NCI-H226 (cell line): ENCODE data around the gene LRRC26.

ENCODE experiments used
- DNase-seq: peaks from one replicate; pipeline ENCODE4 v3.0.0-alpha.2; 2015

The LRRC26 gene

DNA sequence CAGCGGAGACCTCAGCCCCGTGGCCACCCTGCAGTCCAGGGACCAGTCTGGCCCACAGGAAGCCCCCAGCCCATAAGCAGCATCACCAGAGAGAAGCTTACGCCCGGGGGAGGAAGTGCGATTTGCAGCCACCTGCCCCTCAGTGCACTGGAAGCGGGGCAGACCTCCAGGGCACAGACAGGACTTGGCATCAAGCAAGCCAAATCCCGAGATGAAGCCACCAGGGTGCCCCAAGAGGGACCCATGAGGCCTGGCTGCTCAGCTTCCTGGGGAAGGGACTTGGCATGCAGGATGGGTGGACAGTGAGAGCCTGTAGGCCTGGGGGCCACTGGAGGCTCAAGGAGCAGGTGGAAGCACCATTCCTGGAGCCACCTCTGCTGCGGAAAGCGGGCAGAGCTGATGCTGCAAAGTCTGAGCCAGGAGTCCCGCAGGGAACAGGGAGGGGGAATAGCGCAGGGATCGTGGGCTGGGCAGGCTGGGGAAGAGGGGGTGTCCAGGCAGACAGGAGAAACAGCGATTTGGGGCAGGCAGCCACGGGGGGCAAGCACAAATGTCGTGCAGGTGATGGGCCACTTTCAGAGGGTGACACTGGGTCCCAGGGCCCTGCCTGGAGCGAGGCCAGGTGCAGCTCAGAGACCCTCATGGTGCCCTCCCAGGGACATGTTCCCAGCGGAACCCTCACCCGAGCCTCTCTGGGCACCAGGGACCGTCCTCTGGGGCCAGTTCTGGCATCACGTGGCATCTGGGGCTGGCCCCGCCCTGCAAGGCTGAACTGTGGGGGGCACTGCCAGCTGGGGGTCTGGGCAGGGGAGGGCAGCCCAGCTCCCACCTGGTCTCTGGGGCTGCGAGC is 3.2 kb downstream of the LRRC26 start:
- no peak for DNase-seq

DNA sequence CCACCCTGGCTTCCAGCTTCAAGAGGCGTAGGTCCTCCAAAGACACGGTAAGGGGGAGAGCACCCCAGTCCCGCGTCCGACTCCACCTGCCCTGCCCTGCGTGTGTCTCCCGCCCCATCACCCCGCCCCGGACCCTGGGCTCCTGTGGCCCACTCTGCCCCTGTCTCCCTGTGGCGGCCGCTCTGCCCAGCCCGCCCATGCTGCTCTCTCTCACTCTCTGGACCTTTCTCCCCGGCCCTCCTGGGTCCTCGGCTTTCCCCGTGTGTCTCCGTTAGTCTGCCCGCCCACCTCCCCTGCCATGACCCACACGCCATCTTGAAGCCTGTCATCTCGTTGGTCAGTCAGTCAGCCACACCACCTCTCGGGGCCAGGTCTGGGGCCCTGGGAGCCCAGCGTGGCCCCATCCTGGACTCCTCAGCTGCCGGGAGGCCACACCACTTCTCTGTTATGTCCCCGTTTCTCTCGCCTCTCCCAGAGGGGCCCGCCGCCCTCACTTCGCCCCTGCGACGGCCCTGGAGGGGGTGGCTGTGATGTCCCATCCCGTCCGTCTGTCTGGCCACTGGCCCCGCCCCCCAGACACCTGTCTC is 4.5 kb downstream of the LRRC26 start:
- no peak for DNase-seq

DNA sequence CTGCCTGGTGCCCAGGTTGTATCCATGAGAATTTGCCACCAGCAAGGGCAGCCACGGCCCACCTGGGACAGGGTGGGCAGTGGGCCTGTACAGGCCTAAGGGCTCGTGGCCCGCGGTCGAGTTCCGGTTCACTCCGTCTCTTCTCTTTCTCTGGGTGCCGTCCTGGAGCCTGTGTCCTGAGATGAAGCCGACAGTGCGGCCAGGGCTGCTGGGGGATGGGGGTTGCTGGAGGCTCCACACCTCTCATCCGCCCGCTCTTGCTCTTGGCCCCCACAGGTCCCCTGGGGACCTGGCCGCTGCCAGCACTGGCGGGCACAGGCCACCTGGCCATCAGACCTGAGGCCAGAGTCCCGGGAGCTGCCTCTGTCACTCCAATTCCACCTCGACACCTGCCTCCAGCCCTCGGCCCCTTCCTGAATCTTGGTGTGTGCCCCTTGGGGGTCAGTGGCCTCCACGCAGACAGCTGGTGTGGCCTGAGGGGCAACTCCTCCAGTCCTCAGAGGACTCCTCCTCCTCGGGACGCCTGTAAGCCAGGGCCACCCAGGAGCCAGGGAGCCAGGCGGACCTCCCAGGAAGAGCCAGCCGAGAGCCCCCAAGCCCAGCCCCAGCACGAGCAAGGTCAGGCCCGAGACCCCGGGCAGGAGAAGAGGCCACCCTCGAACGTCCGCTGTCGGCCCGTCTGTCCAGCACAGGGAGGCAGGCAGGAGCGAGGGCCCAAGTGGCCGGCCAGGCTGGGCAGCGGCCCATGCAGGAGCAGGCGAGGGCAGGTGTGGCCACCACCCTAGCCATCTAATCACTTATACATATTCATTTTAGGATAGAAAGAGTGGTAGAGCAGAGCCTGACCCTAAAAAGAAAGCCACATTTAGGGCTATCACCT is 5.2 kb downstream of the LRRC26 start:
- no peak for DNase-seq

DNA sequence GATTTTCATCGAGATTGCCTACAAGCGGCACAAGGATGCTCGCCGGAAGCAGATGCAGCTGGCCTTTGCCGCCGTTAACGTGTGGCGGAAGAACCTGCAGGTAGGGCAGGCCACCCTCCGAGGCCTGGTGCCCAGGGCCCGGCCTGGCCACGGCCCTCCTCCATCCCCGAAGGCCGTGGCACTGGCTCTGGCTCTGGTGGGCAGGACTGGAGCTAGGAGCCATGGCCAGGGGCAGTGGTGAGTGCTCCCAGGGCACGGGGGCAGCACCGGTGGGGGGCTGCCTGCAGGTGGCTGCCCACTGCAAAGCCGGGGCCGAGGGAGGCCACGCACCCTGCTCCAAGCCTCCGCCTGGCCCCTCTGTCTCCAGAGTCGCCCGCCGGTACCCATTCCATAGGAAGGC is 6.0 kb downstream of the LRRC26 start:
- no peak for DNase-seq

DNA sequence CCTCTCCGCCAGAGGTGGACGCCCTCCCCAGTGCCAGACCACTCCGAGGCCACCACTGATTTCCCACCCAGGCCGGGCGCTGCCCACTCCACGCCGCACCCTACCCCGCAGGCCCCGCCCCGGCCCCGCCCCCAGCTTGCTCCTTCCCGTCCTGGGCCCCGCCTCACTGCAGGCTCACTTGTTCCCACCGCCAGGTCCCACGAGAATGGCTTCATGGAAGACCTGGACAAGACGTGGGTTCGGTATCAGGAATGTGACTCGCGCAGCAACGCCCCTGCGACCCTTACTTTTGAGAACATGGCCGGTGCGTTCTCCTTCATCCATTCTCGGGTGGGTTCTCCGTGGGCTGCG is 6.5 kb downstream of the LRRC26 start:
- peak; percentile 9 for DNase-seq

DNA sequence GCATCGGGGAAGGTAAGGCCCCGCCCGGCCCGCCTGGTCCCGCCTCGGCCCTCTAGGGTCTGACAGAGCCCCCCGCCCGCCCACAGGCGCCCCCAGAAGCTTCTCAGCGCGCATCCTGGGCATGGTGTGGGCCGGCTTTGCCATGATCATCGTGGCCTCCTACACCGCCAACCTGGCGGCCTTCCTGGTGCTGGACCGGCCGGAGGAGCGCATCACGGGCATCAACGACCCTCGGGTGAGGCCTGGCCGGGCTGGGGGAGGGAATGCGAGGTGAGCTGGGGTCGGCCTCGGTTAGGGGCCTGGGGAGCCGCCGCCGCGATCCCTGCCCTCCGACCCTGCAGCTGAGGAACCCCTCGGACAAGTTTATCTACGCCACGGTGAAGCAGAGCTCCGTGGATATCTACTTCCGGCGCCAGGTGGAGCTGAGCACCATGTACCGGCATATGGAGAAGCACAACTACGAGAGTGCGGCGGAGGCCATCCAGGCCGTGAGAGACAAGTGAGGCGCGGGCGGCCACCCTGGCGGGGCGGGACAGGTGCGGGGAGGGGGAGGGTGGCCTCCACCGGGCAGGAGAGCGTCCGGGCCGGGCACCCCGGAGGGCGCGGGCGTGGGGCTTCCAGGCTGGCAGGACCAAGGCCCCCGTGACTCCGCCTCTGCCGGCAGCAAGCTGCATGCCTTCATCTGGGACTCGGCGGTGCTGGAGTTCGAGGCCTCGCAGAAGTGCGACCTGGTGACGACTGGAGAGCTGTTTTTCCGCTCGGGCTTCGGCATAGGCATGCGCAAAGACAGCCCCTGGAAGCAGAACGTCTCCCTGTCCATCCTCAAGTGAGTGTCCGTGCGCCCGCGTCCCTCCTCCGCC is 7.1 kb downstream of the LRRC26 start:
- DNase-seq, result no peak

DNA sequence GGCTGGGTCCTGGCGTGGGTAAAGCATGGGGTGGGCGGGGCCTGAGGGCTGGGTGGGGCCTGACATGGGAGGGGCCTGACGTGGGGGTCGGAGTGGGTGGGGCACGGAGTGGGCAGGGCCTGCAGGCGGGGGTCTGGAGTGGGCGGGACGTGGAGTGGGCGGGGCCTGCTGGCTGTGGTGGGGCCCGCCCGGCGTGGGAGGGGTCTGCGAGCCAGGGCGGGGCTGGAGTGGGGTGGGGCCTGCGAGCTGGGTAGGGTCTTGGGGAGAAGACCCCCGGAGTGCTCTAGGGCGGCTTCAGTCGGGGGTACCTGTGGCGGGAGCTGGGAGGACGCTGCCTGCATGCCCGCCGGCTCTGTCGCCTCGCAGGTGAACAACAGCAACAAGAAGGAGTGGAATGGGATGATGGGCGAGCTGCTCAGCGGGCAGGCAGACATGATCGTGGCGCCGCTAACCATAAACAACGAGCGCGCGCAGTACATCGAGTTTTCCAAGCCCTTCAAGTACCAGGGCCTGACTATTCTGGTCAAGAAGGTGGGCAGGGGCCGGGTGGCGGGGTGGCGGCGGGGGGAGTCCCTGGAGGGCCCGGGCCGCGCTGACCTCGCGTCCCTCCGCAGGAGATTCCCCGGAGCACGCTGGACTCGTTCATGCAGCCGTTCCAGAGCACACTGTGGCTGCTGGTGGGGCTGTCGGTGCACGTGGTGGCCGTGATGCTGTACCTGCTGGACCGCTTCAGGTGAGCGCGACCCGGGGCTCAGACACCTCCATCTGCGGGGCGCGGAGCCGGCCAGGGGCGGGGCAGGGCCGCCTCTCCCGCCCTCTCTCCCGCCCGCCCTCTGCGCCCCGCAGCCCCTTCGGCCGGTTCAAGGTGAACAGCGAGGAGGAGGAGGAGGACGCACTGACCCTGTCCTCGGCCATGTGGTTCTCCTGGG is 8.0 kb downstream of the LRRC26 start:
- DNase-seq, result no peak

DNA sequence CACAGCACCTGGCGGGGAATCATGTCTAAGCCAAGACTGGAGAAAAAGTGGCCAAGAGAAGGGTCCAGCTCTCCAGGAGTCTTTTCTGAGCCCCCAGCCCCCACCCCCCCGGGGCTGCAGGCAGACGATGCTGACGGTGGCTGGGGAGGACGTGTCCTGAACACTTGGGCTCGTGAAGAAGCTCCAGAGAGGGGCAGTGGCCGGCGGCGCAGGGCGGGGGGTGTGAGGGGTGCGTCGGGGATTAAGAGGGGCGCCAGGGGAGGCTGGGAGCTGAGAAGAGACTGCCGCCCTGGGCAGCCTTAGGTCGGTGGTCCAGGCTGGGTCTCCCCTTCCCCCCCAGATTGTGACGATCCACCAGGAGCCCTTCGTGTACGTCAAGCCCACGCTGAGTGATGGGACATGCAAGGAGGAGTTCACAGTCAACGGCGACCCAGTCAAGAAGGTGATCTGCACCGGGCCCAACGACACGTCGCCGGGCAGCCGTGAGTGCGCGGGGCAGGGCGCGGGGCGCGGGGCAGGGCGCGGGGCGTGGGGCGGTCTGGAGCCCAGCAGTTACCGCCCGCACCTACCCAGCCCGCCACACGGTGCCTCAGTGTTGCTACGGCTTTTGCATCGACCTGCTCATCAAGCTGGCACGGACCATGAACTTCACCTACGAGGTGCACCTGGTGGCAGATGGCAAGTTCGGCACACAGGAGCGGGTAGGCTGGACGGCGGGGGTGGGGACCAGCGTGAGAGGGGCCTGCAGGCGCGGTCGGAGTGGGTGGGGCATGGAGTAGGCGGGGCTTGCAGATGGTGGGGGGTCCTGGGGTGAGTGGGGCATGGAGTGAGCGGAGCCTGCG is 8.9 kb downstream of the LRRC26 start:
- DNase-seq, result no peak

DNA sequence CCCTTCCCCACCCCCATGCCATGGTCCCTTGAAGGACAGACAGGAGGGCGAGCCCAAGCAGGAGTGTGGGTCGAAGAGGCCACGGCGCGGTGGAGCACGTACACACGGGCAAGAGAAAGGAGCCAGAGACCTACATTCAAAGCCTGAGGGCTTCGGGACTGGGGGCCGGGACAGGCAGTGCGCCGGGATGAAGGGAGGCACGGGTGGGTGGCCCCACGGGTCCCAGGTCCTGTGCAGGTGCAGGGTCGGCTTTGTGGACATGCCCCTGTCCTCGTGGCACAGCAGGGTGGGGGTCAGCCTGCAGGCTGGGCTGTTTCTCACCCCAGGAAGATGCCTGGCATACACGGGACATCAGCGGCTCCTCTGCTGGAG is 9.8 kb downstream of the LRRC26 start:
- DNase-seq, result no peak

DNA sequence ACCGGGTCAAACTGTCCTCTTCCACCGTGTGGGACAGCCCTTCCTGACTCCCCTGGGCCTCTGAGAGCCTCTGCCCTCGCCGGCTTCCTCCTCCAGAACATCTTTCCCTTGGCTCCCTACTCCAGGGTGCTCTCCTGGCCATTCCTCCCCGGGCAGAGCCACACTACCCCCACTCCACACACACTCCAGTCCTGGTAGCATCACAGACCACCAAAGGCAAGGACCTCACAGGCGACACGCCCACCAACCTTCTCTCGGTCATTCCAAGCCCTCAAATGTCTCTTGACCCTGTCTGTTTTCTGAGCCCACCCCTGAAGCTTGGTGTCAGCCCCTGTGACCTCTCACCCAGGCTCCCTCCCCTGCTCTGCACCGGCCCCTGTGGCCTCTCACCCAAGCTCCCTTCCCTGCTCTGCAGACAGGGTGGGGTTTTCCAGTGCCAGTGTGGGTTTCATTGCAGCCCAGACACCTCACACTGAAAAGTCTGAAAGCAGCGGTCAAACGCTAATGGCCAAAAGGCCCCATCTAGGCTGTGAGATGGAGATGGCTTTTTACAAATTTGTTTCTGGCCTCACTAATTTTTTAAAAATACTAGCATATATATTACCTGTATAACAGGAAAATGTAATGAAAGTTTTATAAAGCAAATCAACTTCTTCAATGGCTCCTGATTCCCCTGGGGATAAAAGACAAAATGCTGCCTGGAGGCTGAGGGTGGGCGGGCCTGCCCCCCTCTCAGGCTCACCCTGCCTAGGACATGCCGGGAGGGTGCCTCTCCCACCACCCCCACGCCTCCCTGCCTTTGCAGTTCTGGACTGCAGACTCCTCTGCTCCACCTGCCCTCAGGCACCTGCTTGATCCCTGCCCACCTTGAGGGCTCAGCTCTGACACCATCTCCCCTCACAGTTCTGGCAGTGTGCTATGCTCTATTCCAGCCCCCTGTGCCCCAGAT is 10.5 kb downstream of the LRRC26 start:
- DNase-seq, result no peak

DNA sequence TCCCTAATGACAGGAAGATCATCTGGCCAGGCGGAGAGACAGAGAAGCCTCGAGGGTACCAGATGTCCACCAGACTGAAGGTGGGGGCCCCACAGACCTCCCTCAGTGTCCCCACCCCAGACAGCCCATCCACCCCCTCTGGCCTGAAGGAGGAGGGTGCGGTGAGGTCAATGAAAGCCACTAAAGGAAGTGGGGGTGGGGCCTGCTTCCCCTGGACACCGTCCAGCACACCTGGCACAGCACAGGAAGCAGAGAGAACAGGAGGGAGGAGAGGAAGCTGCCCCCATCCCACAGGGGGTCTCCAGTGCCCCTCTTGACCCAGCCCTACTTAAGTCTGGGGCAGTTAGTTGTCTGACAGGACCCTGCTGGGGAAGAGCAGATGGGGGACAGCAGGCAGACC is 11.2 kb downstream of the LRRC26 start:
- no peak for DNase-seq

DNA sequence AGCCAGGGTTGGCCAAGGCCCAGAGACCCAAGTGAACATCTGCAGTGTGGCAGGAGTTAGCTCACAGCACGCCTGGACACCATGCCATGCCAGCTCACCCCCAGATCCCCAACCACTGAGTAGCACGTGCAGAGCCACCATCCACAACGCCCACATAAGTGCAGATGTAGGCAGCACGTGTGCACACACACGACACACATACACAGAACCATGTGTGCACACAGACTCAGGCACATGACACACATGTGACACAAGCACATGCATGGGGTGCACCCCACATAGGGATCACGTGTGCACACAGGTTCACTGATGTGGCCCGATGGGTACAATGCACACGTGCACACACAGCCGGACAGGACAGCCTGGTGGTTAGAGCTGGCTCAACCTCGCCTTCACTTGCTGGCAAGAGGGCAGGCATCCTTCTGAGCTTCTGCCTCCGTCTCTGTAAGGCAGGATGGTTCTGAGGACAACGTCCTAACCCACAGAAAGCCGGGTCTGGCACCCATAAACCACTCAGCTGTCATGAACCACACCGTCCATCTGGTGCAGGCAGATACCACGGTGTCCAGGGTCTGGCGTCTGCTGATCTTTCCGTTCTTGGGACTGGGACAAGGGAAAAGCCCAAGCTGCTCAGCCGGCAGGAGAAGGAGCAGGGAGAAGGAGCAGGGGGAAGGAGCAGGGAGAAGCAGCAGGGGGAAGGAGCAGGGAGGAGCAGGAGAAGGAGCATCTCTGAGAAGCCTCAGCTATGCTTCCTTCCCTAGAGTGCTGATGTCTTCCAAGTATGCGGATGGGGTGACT is 12.0 kb downstream of the LRRC26 start:
- no peak for DNase-seq

DNA sequence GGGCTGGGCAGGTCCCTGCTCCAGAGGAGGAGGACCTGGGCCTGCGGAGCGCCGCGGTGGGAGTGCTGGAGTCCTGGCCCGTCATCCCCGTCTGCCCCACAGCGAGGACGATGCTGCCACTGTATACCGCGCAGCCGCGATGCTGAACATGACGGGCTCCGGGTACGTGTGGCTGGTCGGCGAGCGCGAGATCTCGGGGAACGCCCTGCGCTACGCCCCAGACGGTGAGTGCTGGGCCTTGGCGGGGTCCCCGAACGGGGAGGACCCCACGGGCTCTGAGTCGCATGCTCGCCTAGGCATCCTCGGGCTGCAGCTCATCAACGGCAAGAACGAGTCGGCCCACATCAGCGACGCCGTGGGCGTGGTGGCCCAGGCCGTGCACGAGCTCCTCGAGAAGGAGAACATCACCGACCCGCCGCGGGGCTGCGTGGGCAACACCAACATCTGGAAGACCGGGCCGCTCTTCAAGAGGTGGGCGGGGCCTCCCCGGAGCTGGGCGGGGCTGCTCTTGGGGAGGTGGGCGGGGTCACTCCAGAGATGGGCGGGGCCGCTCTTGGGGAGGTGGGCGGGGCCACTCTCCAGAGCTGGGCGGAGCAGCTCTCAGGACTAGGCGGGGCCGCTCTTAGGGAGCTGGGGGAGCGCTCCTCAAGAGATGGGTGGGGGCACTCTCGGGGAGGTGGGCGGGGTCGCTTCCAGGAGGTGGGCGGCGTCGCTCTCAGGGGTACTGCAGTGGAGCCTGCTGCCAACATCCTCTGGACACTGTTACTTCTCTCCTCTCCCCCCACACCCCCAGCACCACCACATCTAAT is 13.1 kb downstream of the LRRC26 start:
- no peak for DNase-seq

DNA sequence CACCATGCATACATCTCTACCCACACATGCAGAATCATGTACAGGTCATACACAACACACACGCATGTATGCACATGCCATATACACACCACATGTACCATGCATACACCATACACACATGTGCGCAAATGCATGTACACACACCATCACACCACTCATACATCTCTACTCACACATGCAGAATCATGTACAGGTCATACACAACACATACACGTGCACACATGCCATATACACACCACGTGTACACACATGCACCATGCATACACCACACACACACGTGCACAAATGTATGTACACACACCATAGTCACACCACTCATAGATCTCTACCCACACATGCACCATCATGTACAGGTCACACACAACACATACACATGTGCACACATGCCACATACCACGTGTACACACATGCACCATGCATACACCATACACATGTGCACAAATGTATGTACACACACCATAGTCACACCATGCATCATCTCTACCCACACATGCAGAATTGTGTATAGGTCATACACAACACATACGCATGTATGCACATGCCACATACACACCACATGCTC is 16.9 kb downstream of the LRRC26 start:
- DNase-seq, result no peak

DNA sequence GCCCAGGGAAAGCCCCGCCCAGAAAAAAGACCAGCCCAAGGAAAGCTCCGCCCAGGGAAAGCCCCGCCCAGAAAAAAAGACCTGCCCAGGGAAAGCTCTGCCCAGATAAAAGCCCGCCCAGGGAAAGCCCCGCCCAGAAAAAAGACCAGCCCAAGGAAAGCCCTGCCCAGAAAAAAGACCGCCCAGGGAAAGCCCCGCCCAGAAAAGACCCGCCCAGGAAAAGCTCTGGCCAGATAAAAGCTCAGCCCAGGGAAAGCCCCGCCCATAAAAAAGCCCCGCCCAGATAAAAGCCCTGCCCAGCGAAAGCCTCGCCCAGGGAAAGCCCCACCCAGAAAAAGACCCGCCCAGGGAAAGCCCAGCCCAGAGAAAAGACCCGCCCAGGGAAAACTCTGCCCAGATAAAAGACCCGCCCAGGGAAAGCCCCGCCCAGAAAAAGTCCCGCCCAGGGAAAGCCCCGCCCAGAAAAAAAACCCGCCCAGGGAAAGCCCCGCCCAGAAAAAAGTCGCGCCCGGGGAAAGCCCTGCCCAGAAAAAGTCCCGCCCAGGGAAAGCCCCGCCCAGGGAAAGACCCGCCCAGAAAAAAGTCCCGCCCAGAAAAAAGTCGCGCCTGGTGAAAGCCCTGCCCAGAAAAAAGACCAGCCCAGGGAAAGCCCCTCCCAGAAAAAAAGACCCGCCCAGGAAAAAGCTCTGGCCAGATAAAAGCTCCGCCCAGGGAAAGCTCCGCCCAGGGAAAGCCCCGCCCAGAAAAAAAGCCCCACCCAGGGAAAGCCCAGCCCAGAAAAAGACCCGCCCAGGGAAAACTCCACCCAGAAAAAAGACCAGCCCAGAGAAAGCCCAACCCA is 19.0 kb downstream of the LRRC26 start:
- DNase-seq, result peak; percentile 65

DNA sequence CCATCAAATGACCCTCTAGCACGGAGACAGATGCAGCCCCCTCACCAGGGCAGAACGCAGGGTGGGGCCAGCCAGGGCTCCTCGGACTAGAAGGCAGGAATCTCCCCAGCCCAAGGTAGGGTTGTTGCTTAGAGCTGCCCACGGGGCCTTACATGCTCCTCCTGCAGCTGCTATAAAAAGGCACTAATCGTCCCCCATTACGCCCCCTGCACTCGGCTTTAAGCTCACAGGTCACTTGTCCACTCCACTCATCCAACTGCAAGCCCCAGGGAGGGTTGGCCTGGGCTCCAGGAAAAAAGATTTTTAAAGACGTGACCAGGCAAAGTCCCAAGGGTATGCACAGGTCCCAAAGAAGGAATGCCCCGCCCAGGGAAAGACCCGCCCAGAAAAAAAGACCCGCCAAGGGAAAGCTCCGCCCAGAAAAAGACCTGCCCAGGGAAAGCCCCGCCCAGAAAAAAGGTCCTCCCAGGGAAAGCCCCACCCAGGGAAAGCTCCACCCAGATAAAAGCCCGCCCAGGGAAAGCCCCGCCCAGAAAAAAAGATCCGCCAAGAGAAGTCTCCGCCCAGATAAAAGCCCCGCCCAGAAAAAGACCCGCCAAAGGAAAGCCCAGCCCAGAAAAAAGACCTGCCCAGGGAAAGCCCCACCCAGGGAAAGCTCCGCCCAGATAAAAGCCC is 19.8 kb downstream of the LRRC26 start:
- no peak for DNase-seq
